ENCODE results near the gene CREM.

Gene CREM

DNA sequence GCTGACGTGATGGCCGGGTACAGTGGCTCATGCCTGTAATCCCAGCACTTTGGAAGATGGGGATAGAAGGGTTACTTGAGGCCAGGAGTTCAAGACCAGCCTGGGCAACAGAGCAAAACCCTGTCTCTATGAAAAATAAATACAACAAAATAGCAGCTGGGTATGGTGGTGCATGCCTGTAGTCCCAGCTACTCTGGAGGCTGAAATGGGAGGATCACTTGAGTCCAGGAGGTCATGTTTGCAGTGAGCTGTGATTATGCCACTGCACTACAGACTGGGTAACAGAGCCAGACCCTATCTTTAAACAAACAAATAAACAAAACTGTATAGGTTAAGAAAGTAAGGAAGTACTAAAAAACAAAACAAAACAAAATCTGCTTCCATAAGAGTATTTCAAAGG, 30.3 kb upstream of the CREM start:
- Histone ChIP-seq H3K27ac (ENCODE audit: poor library complexity, severe bottlenecking) (no peak overlapping the region), H3K9me3 (ENCODE audit: severe bottlenecking) (no peaks in the 10 kb centered on the region), H3K27me3 (ENCODE audit: insufficient read depth, poor library complexity, severe bottlenecking) (no peaks in the 10 kb centered on the region), H3K4me3 (ENCODE audit: severe bottlenecking) (no peak overlapping the region), H3K36me3 (ENCODE audit: low read depth) (no peaks in the 10 kb centered on the region), H3K4me1 (ENCODE audit: insufficient read depth, poor library complexity, severe bottlenecking) (no peaks in the 10 kb centered on the region)
- ATAC-seq (ENCODE audit: low read depth) (no peak), DNase-seq (ENCODE audit: low spot score) (no peak)
- TF ChIP-seq, protein P1, sequence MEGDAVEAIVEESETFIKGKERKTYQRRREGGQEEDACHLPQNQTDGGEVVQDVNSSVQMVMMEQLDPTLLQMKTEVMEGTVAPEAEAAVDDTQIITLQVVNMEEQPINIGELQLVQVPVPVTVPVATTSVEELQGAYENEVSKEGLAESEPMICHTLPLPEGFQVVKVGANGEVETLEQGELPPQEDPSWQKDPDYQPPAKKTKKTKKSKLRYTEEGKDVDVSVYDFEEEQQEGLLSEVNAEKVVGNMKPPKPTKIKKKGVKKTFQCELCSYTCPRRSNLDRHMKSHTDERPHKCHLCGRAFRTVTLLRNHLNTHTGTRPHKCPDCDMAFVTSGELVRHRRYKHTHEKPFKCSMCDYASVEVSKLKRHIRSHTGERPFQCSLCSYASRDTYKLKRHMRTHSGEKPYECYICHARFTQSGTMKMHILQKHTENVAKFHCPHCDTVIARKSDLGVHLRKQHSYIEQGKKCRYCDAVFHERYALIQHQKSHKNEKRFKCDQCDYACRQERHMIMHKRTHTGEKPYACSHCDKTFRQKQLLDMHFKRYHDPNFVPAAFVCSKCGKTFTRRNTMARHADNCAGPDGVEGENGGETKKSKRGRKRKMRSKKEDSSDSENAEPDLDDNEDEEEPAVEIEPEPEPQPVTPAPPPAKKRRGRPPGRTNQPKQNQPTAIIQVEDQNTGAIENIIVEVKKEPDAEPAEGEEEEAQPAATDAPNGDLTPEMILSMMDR (IDR thresholded peaks at IDR 0.05; ENCODE audit: poor library complexity, severe bottlenecking), result no peak

DNA sequence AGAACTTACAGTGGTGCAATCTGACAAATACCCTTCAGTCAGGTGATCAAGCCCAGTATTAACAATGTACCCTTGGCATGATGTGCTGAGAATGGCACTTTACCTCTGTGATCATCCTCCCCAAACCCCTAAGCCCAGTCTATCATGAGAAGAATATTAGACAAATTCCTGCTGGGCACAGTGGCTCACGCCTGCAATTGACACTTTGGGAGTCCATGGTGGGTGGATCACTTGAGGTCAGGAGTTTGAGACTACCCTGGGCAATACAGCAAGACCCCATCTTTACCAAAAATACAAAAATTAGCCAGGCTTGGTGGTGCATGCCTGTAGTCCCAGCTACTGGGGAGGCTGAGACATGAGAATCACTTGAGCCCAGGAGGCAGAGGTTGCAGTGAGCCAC, 29.1 kb upstream of the CREM start:
- H3K4me1 ChIP-seq (ENCODE audit: insufficient read depth, poor library complexity, severe bottlenecking), result no peaks in the 10 kb centered on the region
- TF ChIP-seq, protein P1 (IDR thresholded peaks at IDR 0.05; ENCODE audit: poor library complexity, severe bottlenecking), result no peak
- ATAC-seq (ENCODE audit: low read depth), result no peak

DNA sequence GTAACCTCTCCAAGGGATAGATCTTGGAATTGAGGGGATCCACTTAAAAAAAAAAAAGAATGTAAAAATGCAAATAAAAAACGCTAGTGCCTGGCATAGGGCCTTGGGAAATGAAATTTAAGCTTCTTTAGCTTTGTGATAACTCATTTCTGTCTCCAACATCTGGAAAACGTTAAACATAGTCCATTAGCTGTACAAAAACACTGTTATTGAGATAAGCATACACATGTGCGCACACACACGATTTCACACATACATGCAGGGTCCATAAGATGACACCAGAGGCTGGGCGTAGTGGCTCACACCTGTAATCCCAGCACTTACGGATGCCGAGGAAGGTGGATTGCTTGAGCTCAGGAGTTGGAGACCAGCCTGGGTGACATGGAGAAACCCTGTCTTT, 22.8 kb upstream of the CREM start:
- no peak for ATAC-seq (ENCODE audit: low read depth)
- H3K36me3 ChIP-seq (ENCODE audit: low read depth), result no peaks in the 10 kb centered on the region
- H3K27me3 ChIP-seq (ENCODE audit: insufficient read depth, poor library complexity, severe bottlenecking), result no peaks in the 10 kb centered on the region
- H3K4me1 ChIP-seq (ENCODE audit: insufficient read depth, poor library complexity, severe bottlenecking), result no peaks in the 10 kb centered on the region
- no peaks in the 10 kb centered on the region for H3K9me3 ChIP-seq (ENCODE audit: severe bottlenecking)
- TF ChIP-seq, protein P1 (IDR thresholded peaks at IDR 0.05; ENCODE audit: poor library complexity, severe bottlenecking), result no peak
- DNase-seq (ENCODE audit: low spot score), result no peak
- H3K4me3 ChIP-seq (ENCODE audit: severe bottlenecking), result no peak overlapping the region
- no peak overlapping the region for H3K27ac ChIP-seq (ENCODE audit: poor library complexity, severe bottlenecking)

More for the DNA sequence above, 29.1 kb upstream of the CREM start:
- H3K27ac ChIP-seq (ENCODE audit: poor library complexity, severe bottlenecking), result no peak overlapping the region
- H3K27me3 ChIP-seq (ENCODE audit: insufficient read depth, poor library complexity, severe bottlenecking), result no peaks in the 10 kb centered on the region
- H3K36me3 ChIP-seq (ENCODE audit: low read depth), result no peaks in the 10 kb centered on the region
- H3K4me3 ChIP-seq (ENCODE audit: severe bottlenecking), result no peak overlapping the region
- H3K9me3 ChIP-seq (ENCODE audit: severe bottlenecking), result no peaks in the 10 kb centered on the region
- DNase-seq (ENCODE audit: low spot score), result no peak

DNA sequence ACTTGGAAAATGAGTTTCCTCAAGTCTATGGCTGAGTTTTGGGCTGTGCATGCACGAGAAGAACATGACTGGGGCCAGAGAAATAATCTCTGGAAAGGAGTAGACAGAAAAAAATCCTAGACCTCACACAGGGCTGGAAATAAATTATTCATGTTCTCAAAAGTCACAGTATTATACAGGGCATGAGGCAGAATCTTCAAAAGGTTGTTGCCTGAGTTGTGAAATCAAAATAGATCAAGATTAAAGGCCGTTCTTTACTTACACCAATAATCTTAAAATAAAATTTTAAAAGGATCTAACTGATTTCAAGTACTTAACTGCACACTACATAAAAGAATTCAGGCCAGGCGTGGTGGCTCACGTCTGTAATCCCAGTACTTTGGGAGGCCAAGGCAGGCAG, 14.1 kb upstream of the CREM start:
- Histone ChIP-seq H3K36me3 (ENCODE audit: low read depth) (no peaks in the 10 kb centered on the region), H3K27me3 (ENCODE audit: insufficient read depth, poor library complexity, severe bottlenecking) (no peaks in the 10 kb centered on the region), H3K4me1 (ENCODE audit: insufficient read depth, poor library complexity, severe bottlenecking) (no peaks in the 10 kb centered on the region), H3K9me3 (ENCODE audit: severe bottlenecking) (no peaks in the 10 kb centered on the region), H3K27ac (ENCODE audit: poor library complexity, severe bottlenecking) (no peak overlapping the region), H3K4me3 (ENCODE audit: severe bottlenecking) (no peak overlapping the region)
- ATAC-seq (ENCODE audit: low read depth), result no peak
- no peak for DNase-seq (ENCODE audit: low spot score)
- TF ChIP-seq, protein P1 (IDR thresholded peaks at IDR 0.05; ENCODE audit: poor library complexity, severe bottlenecking), result no peak

DNA sequence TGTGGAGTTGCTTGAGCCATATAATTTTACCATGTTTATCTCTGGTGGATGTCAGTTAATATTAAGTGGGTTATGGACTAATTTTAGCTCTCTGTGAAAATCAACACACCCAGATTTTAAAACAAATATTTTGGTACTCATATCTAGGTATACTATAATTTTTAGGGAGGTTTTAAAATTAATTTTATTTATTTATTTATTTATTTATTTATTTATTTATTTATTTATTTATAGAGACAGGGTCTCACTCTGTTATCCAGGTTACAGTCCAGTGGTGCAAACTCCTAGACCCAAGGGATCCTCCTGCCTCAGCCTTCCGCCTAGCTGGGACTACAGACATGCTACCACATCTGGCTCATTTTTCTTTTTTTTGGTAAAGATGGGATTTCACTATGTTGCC, 7.3 kb upstream of the CREM start:
- Histone ChIP-seq H3K36me3 (ENCODE audit: low read depth) (no peaks in the 10 kb centered on the region), H3K4me1 (ENCODE audit: insufficient read depth, poor library complexity, severe bottlenecking) (no peaks in the 10 kb centered on the region), H3K27me3 (ENCODE audit: insufficient read depth, poor library complexity, severe bottlenecking) (no peaks in the 10 kb centered on the region), H3K4me3 (ENCODE audit: severe bottlenecking) (no peak overlapping the region), H3K9me3 (ENCODE audit: severe bottlenecking) (no peaks in the 10 kb centered on the region), H3K27ac (ENCODE audit: poor library complexity, severe bottlenecking) (no peak overlapping the region)
- ATAC-seq (ENCODE audit: low read depth) (no peak), DNase-seq (ENCODE audit: low spot score) (no peak)
- TF ChIP-seq, protein P1 (IDR thresholded peaks at IDR 0.05; ENCODE audit: poor library complexity, severe bottlenecking), result no peak

Data from RWPE2 (cell line).